HCT116 (cell line): ENCODE measurements around the gene MRPL20. TPM values are rescaled to one million over a fixed set of nuclear protein-coding genes. Genes with fewer than 3 reads are reported as not detected.

Source experiments
- ATAC-seq: fragments of 200-7000 bp; cut with Tn5 transposase; 2 replicates; pipeline ENCODE4 v1.9.1; 2020; ENCODE audit warnings: mild to moderate bottlenecking, moderate library complexity
- Bru-seq: library from RNA; stranded (reverse); fragments of 400-500 nt; gene quantifications from one replicate; lab custom pipeline; 2021; lab: Mats Ljungman, UMichigan
- BruChase-seq, 2 experiments: library from RNA; stranded (reverse); fragments of 400-500 nt; gene quantifications; one replicate each; lab custom pipeline; 2021; lab: Mats Ljungman, UMichigan
- BruUV-seq: library from RNA; stranded (reverse); fragments of 400-500 nt; replicated peaks from 2 replicates; lab custom pipeline; 2021; lab: Mats Ljungman, UMichigan
- CTCF ChIA-PET: fragments of 300-600 bp; sonication (Branson Sonifier 250); formaldehyde crosslinking; loops from one replicate; lab custom pipeline; 2021; ENCODE audit warnings: antibody characterized with exemption; lab: Charles Lee
- POLR2A ChIA-PET: fragments of 300-600, 350-600 bp; sonication (Branson Sonifier 250); formaldehyde crosslinking; loops from one replicate; lab custom pipeline; 2021; ENCODE audit warnings: antibody characterized with exemption; lab: Charles Lee
- RAD21 ChIA-PET, 2 experiments: fragments of 300-600 bp; sonication (Branson Sonifier 250); formaldehyde crosslinking; loops; one replicate each; lab custom pipeline; 2023; ENCODE audit warnings: low total read pairs in 2 of 2; ENCODE audit not compliant: uncharacterized antibody in 2 of 2, unreplicated experiment in 2 of 2, low non-redundant PET in 1 of 2; lab: Charles Lee
- DNase-seq: peaks from one replicate; pipeline ENCODE4 v3.0.0-alpha.2; 2010; ENCODE audit warnings: low read depth, low spot score
- H2AFZ ChIP-seq: fragments of 200-600 bp; shearing (Covaris generic), sonication (generic); 2 replicates; pipeline ENCODE4 v1.6.1; 2017; ENCODE audit warnings: low read depth, mixed run types, mixed read lengths, antibody characterized with exemption, low read length; ENCODE audit not compliant: poor library complexity, severe bottlenecking
- H3K27ac ChIP-seq: 2 replicates; pipeline ENCODE4 v1.5.1; 2012; ENCODE audit warnings: low read depth, low read length
- H3K27me3 ChIP-seq: fragments of 200-600 bp; sonication (generic); 2 replicates; pipeline ENCODE4 v1.6.1; 2016; ENCODE audit warnings: mixed run types, low read length, mixed read lengths; ENCODE audit not compliant: insufficient read depth
- H3K36me3 ChIP-seq, 2 experiments: fragments of 200-500 bp in 1 of 2; fragments of 200-600 bp in 1 of 2; sonication (Bioruptor generic) in 1 of 2; sonication (generic) in 1 of 2; 2 replicates each; pipeline versions ENCODE4 v1.5.1 to v1.6.1; 2014 to 2016; ENCODE audit warnings: low read length in 2 of 2, inconsistent platforms in 1 of 2, mixed read lengths in 1 of 2, mixed run types in 1 of 2; ENCODE audit not compliant: insufficient read depth in 2 of 2, control insufficient read depth in 1 of 2
- H3K4me1 ChIP-seq, 2 experiments: fragments of 200-600 bp in 1 of 2; sonication (generic) in 1 of 2; 2 replicates each; pipeline versions ENCODE4 v1.5.1 to v1.6.1; 2012 to 2017; ENCODE audit warnings: low read length in 2 of 2, inconsistent platforms in 1 of 2, mild to moderate bottlenecking in 1 of 2, mixed read lengths in 1 of 2, mixed run types in 1 of 2, moderate library complexity in 1 of 2; ENCODE audit not compliant: insufficient read depth in 2 of 2, control insufficient read depth in 1 of 2
- H3K4me2 ChIP-seq: fragments of 200-600 bp; sonication (generic); 2 replicates; pipeline ENCODE4 v1.6.1; 2017; ENCODE audit warnings: mixed run types, low read length, mixed read lengths
- H3K4me3 ChIP-seq, 2 experiments: fragments of 200-600 bp in 1 of 2; sonication (generic) in 1 of 2; replicated peaks in 1 of 2; 2 replicates each; pipeline ENCODE4 v1.5.1; 2011 to 2016; ENCODE audit warnings: low read length in 2 of 2, control low read depth in 1 of 2, low read depth in 1 of 2, mild to moderate bottlenecking in 1 of 2, mixed read lengths in 1 of 2, mixed run types in 1 of 2
- H3K79me2 ChIP-seq: fragments of 200-600 bp; sonication (generic); 2 replicates; pipeline ENCODE4 v1.6.1; 2017; ENCODE audit warnings: mild to moderate bottlenecking, mixed run types, low read length, moderate library complexity, mixed read lengths; ENCODE audit not compliant: insufficient read depth
- H3K9ac ChIP-seq: fragments of 200-600 bp; sonication (generic); 2 replicates; pipeline ENCODE4 v1.6.1; 2016; ENCODE audit warnings: low read length, mixed read lengths
- H3K9me2 ChIP-seq: fragments of 200-600 bp; sonication (generic), shearing (Covaris generic); 2 replicates; pipeline ENCODE4 v1.6.1; 2017; ENCODE audit warnings: mixed run types, mild to moderate bottlenecking, moderate library complexity; ENCODE audit not compliant: insufficient read depth
- H3K9me3 ChIP-seq, 2 experiments: fragments of 200-500 bp in 1 of 2; fragments of 200-600 bp in 1 of 2; sonication (Bioruptor generic) in 1 of 2; sonication (generic) in 1 of 2; 2 replicates each; pipeline ENCODE4 v1.6.1; 2014 to 2017; ENCODE audit warnings: low read length in 2 of 2, mixed read lengths in 2 of 2, inconsistent platforms in 1 of 2, low read depth in 1 of 2, mild to moderate bottlenecking in 1 of 2, mixed run types in 1 of 2, moderate library complexity in 1 of 2; ENCODE audit not compliant: control insufficient read depth in 1 of 2, insufficient read depth in 1 of 2
- H4K20me1 ChIP-seq: fragments of 200-600 bp; sonication (generic), shearing (Covaris generic); 2 replicates; pipeline ENCODE4 v1.6.1; 2017; ENCODE audit warnings: mixed run types, mild to moderate bottlenecking, moderate library complexity; ENCODE audit not compliant: insufficient read depth
- ATF3 ChIP-seq: IDR thresholded peaks from 2 replicates; pipeline ENCODE4 v1.6.1; 2012
- CBX3 ChIP-seq: IDR thresholded peaks from 2 replicates; pipeline ENCODE4 v1.6.1; 2012; ENCODE audit warnings: low read depth
- CEBPB ChIP-seq: IDR thresholded peaks from 2 replicates; pipeline ENCODE4 v1.6.1; 2012; ENCODE audit warnings: low read depth
- ELF1 ChIP-seq: IDR thresholded peaks from 2 replicates; pipeline ENCODE4 v1.6.1; 2012; ENCODE audit warnings: low read depth, borderline replicate concordance
- EZH2phosphoT487 ChIP-seq: fragments of 200-600 bp; IDR thresholded peaks from 2 replicates; pipeline ENCODE4 v1.6.1; 2018; ENCODE audit warnings: antibody characterized with exemption, borderline replicate concordance
- FOSL1 ChIP-seq: IDR thresholded peaks from 2 replicates; pipeline ENCODE4 v1.6.1; 2012; ENCODE audit warnings: low read depth
- JUND ChIP-seq: IDR thresholded peaks from 2 replicates; pipeline ENCODE4 v1.6.1; 2012
- MAX ChIP-seq: IDR thresholded peaks from 2 replicates; pipeline ENCODE4 v1.6.1; 2012
- POLR2A ChIP-seq: IDR thresholded peaks from 2 replicates; pipeline ENCODE4 v1.7.0; 2011; ENCODE audit warnings: borderline replicate concordance; ENCODE audit not compliant: insufficient read depth, insufficient read length; ENCODE audit errors: extremely low read depth
- POLR2AphosphoS5 ChIP-seq: IDR thresholded peaks from 2 replicates; pipeline ENCODE4 v1.6.1; 2011; ENCODE audit warnings: mild to moderate bottlenecking, low read depth, low read length, moderate library complexity
- RAD21 ChIP-seq: IDR thresholded peaks from 2 replicates; pipeline ENCODE4 v1.6.1; 2012; ENCODE audit warnings: low read depth, mild to moderate bottlenecking
- SP1 ChIP-seq: IDR thresholded peaks from 2 replicates; pipeline ENCODE4 v1.6.1; 2012; ENCODE audit warnings: low read depth
- SRF ChIP-seq: IDR thresholded peaks from 2 replicates; pipeline ENCODE4 v1.6.1; 2012; ENCODE audit warnings: low read depth
- TCF7L2 ChIP-seq: IDR thresholded peaks from 2 replicates; pipeline ENCODE4 v1.7.0; 2011; ENCODE audit warnings: borderline replicate concordance, inconsistent platforms; ENCODE audit not compliant: insufficient read depth, insufficient read length; ENCODE audit errors: extremely low read depth
- YY1 ChIP-seq: IDR thresholded peaks from 2 replicates; pipeline ENCODE4 v1.6.1; 2011; ENCODE audit warnings: low read length, low read depth, moderate library complexity, mild to moderate bottlenecking; ENCODE audit not compliant: insufficient replicate concordance; ENCODE audit errors: extremely low read depth
- ZBTB33 ChIP-seq: IDR thresholded peaks from 2 replicates; pipeline ENCODE4 v1.6.1; 2011; ENCODE audit warnings: mild to moderate bottlenecking, low read length, moderate library complexity; ENCODE audit not compliant: insufficient replicate concordance; ENCODE audit errors: extremely low read depth
- ZFX ChIP-seq: fragments of 450-650 bp; IDR thresholded peaks from 2 replicates; pipeline ENCODE4 v1.6.1; 2017
- ZNF274 ChIP-seq: fragments of 200-500 bp; sonication (Bioruptor generic); IDR thresholded peaks from 2 replicates; pipeline ENCODE4 v1.6.1; 2014; ENCODE audit warnings: mild to moderate bottlenecking, low read depth, low read length, inconsistent platforms
- intact Hi-C: fragments of 100-400 bp; cut with micrococcal nuclease; formaldehyde crosslinking; loops from 2 replicates; pipeline ENCODE4 v1.10.0; 2022
- long read RNA-seq: library from polyadenylated mRNA; unstranded; transcript quantifications from one replicate; pipeline ENCODE4 v2.0.0, GENCODE V29; 2021; ENCODE audit not compliant: unreplicated experiment
- polyA plus RNA-seq: library from polyadenylated mRNA; unstranded; fragments of >200 nt; gene quantifications from 2 replicates; pipeline ENCODE4 v1.2.1, GENCODE V29; 2012; ENCODE audit warnings: missing spikeins
- total RNA-seq: library from RNA; stranded (reverse); gene quantifications from one replicate; pipeline ENCODE4 v1.2.1, GENCODE V29; 2021; ENCODE audit not compliant: unreplicated experiment
- TF ChIP-seq, protein P1 (sequence below): IDR thresholded peaks from 2 replicates; pipeline ENCODE4 v1.6.1; 2012; ENCODE audit warnings: low read depth

The MRPL20 gene
- 131 TPM for total RNA-seq
- 112 and 144 TPM in 2 replicates for polyA plus RNA-seq
- Bru-seq, nascent RNA: percentile 91 among the genes with signal in this experiment
- BruChase-seq, experiment 1, labeled RNA remaining after a 6-hour chase: percentile 93 among the genes with signal in this experiment
- percentile 89 among the genes with signal in this experiment for BruChase-seq, experiment 2, labeled RNA remaining after a 2-hour chase
- long read RNA-seq, transcript MRPL20-201 (4 exons, 721 nt): major isoform, 51 of 98 reads
- long read RNA-seq, partial matches to known transcripts: 3 of 98 reads
- long read RNA-seq, other reads (novel, unspliced or antisense): 43 of 98 reads

DNA sequence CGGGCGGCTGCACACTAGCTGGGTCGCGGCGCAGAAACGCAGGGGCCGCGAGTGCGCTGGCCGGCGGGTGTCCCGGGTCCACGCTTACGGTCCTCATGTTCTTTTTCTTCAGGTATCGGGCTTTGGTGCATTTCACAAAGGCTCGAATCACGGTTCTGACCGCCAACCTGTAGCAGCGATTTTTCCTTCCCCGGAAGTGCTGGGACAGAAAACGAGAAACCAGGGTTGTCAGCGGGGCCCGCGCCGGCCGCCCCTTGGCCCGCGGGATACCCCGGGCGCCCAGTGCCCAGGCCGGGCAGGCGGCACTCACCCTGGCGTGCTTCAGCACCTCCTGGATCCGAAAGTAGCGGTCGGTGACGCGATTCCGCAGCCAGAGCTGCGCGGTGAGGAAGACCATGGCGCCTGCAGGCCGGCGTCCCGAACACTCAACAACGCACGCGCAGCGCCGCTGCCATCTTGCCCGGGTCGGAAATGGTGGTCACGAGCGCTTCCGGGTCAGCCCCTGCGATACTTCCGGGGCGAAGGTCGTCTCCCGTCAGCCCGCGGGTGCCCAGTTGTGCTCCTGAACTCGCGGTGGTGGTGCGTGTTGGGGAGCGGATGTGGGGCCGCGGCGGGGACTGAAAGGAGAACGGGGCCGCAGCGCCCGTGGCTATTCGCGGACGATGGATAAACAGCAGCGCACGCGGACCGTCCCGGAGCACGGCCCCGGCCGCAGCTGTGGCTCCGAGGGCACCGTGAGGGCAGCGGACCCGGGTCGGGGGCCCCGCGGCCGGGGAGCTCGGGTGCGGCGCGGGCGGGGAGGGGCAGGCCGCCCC lies at the start of gene MRPL20:
Gene MRPL20, minus strand, starts transcription at position 473 of the 815 bp plus-strand sequence. Its CDS starts 76 bp downstream, at position 397.
- POLR2A ChIA-PET: interaction anchor here (1.0 to 2.0 kb wide), 2 partner anchors 8 to 17 kb away, joined by 3 to 7 read pairs; partner anchors contain the start of gene CCNL2
- peak; percentile 86 for ATAC-seq
- Histone ChIP-seq H3K36me3 (peaks cover 9 to 32% of the 10 kb centered on the region in 2 experiments; a peak in 3 of 4 replicates), H3K27ac (peak within 1 kb of the TSS; percentile 99), H4K20me1 (peaks cover 4% of the 10 kb centered on the region; the same call in 1 of the 2 replicates), H3K27me3 (no peaks in the 10 kb centered on the region), H3K9me2 (no peaks in the 10 kb centered on the region), H3K9me3 (peaks cover 0 to under 1% of the 10 kb centered on the region in 2 experiments; a peak in 1 of 4 replicates), H3K4me1 (peaks cover 17 to 32% of the 10 kb centered on the region in 2 experiments), H3K79me2 (peaks cover 65% of the 10 kb centered on the region), H3K9ac (peak within 1 kb of the TSS; percentile 98), H3K4me3 (peak within 1 kb of the TSS; percentile 88 to 92), H2AFZ (no peak within 1 kb of the TSS), H3K4me2 (peak within 1 kb of the TSS; percentile 95)
- intact Hi-C loops: loop anchor here (2.0 kb wide), 1 partner anchor 26 kb away; no protein-coding TSS in a partner anchor
- RAD21 ChIA-PET: interaction anchor here in 1 of 2 experiments (1.4 kb wide), 1 partner anchor 27 kb away, joined by 3 read pairs; no protein-coding TSS in a partner anchor
- no TSS peak for BruUV-seq
- DNase-seq: peak; percentile 73
- CTCF ChIA-PET: interaction anchor here (0.8 kb wide), 2 partner anchors 34 to 98 kb away, joined by 3 read pairs; no protein-coding TSS in a partner anchor
- no peak for TF ChIP-seq SP1
- TF ChIP-seq ZBTB33: no peak
- TF ChIP-seq ZFX: peak; percentile 88; the same call in 1 of the 2 replicates
- TF ChIP-seq ATF3: no peak
- TF ChIP-seq RAD21: no peak
- TF ChIP-seq, protein P1, sequence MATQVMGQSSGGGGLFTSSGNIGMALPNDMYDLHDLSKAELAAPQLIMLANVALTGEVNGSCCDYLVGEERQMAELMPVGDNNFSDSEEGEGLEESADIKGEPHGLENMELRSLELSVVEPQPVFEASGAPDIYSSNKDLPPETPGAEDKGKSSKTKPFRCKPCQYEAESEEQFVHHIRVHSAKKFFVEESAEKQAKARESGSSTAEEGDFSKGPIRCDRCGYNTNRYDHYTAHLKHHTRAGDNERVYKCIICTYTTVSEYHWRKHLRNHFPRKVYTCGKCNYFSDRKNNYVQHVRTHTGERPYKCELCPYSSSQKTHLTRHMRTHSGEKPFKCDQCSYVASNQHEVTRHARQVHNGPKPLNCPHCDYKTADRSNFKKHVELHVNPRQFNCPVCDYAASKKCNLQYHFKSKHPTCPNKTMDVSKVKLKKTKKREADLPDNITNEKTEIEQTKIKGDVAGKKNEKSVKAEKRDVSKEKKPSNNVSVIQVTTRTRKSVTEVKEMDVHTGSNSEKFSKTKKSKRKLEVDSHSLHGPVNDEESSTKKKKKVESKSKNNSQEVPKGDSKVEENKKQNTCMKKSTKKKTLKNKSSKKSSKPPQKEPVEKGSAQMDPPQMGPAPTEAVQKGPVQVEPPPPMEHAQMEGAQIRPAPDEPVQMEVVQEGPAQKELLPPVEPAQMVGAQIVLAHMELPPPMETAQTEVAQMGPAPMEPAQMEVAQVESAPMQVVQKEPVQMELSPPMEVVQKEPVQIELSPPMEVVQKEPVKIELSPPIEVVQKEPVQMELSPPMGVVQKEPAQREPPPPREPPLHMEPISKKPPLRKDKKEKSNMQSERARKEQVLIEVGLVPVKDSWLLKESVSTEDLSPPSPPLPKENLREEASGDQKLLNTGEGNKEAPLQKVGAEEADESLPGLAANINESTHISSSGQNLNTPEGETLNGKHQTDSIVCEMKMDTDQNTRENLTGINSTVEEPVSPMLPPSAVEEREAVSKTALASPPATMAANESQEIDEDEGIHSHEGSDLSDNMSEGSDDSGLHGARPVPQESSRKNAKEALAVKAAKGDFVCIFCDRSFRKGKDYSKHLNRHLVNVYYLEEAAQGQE: no peak
- no peak for TF ChIP-seq JUND
- TF ChIP-seq POLR2AphosphoS5: peak; percentile 96
- peak; percentile 90 for TF ChIP-seq POLR2A
- no peak for TF ChIP-seq ZNF274
- TF ChIP-seq YY1: peak; percentile 97
- TF ChIP-seq FOSL1: no peak
- no peak for TF ChIP-seq CEBPB
- no peak for TF ChIP-seq CBX3
- TF ChIP-seq ELF1: no peak
- TF ChIP-seq EZH2phosphoT487: no peak
- no peak for TF ChIP-seq MAX
- no peak for TF ChIP-seq SRF
- TF ChIP-seq TCF7L2: no peak
